PC-9 (cell line): ENCODE measurements around the gene TMEM242. TPM values are rescaled to one million over a fixed set of nuclear protein-coding genes. Genes with fewer than 3 reads are reported as not detected.

Source experiments
- BruUV-seq: library from RNA; stranded (reverse); fragments of 400-500 nt; replicated peaks from 2 replicates; lab custom pipeline; 2021; lab: Mats Ljungman, UMichigan
- CTCF ChIA-PET: fragments of 300-600 bp; sonication (Branson Sonifier 250); formaldehyde crosslinking; loops from one replicate; lab custom pipeline; 2022; ENCODE audit warnings: antibody characterized with exemption; lab: Charles Lee
- POLR2A ChIA-PET: fragments of 300-600 bp; sonication (Branson Sonifier 250); formaldehyde crosslinking; loops from one replicate; lab custom pipeline; 2022; ENCODE audit warnings: antibody characterized with exemption; ENCODE audit not compliant: unreplicated experiment; lab: Charles Lee
- DNase-seq, 2 experiments: peaks; one replicate each; pipeline versions ENCODE4 v3.0.0 to v3.0.0-alpha.2; 2015 to 2022; ENCODE audit warnings: mixed read lengths in 1 of 2
- H2AFZ ChIP-seq: fragments of 200-600 bp; sonication (generic); 2 replicates; pipeline ENCODE4 v1.8.1; 2017; ENCODE audit warnings: antibody characterized with exemption
- H3F3A ChIP-seq: fragments of 200-600 bp; sonication (generic); 2 replicates; pipeline ENCODE4 v1.8.1; 2017; ENCODE audit warnings: antibody characterized with exemption, mild to moderate bottlenecking, low read depth; ENCODE audit not compliant: insufficient read depth
- H3K27ac ChIP-seq: fragments of 200-600 bp; sonication (generic); 2 replicates; pipeline ENCODE4 v1.6.1; 2016; ENCODE audit warnings: mixed run types
- H3K27me3 ChIP-seq: fragments of 200-600 bp; sonication (generic); 2 replicates; pipeline ENCODE4 v1.6.1; 2016; ENCODE audit warnings: low read depth, mixed run types; ENCODE audit not compliant: insufficient read depth
- H3K36me3 ChIP-seq: fragments of 200-600 bp; sonication (generic); 2 replicates; pipeline ENCODE4 v1.6.1; 2016; ENCODE audit warnings: low read depth, mixed run types
- H3K4me1 ChIP-seq: fragments of 200-600 bp; sonication (generic); replicated peaks from 2 replicates; pipeline ENCODE4 v1.6.1; 2016; ENCODE audit warnings: mixed run types; ENCODE audit not compliant: insufficient read depth
- H3K4me2 ChIP-seq: fragments of 200-600 bp; sonication (generic); 2 replicates; pipeline ENCODE4 v1.6.1; 2017; ENCODE audit warnings: mixed run types
- H3K4me3 ChIP-seq: fragments of 200-600 bp; sonication (generic); 2 replicates; pipeline ENCODE4 v1.6.1; 2016; ENCODE audit warnings: mixed run types
- H3K79me2 ChIP-seq: fragments of 200-600 bp; sonication (generic); 2 replicates; pipeline ENCODE4 v1.6.1; 2017; ENCODE audit warnings: low read depth, mixed run types
- H3K9me2 ChIP-seq: fragments of 200-600 bp; sonication (generic); 2 replicates; pipeline ENCODE4 v1.8.1; 2017; ENCODE audit warnings: mild to moderate bottlenecking; ENCODE audit not compliant: insufficient read depth
- H3K9me3 ChIP-seq: fragments of 200-600 bp; sonication (generic); 2 replicates; pipeline ENCODE4 v1.8.1; 2016; ENCODE audit warnings: low read depth; ENCODE audit not compliant: insufficient read depth
- H4K20me1 ChIP-seq: fragments of 200-600 bp; sonication (generic); 2 replicates; pipeline ENCODE4 v1.8.1; 2017; ENCODE audit not compliant: insufficient read depth
- CTCF ChIP-seq: fragments of 200-600 bp; sonication (generic); conservative IDR thresholded peaks from 2 replicates; pipeline ENCODE4 v1.6.1; 2017; ENCODE audit warnings: mixed run types, antibody characterized with exemption, mild to moderate bottlenecking, moderate library complexity
- EZH2 ChIP-seq: fragments of 200-600 bp; sonication (generic); IDR thresholded peaks from 2 replicates; pipeline ENCODE4 v1.8.0; 2017; ENCODE audit warnings: antibody characterized with exemption, low read depth
- intact Hi-C: fragments of 100-400 bp; cut with micrococcal nuclease; formaldehyde crosslinking; loops from one replicate; pipeline ENCODE4 v1.10.0; 2022; ENCODE audit not compliant: unreplicated experiment
- total RNA-seq: library from RNA; stranded (reverse); gene quantifications from 2 replicates; pipeline ENCODE4 v1.2.3, GENCODE V29; 2021

The TMEM242 gene
- total RNA-seq, 1 experiment from 2014 or later: 8.1 TPM

DNA sequence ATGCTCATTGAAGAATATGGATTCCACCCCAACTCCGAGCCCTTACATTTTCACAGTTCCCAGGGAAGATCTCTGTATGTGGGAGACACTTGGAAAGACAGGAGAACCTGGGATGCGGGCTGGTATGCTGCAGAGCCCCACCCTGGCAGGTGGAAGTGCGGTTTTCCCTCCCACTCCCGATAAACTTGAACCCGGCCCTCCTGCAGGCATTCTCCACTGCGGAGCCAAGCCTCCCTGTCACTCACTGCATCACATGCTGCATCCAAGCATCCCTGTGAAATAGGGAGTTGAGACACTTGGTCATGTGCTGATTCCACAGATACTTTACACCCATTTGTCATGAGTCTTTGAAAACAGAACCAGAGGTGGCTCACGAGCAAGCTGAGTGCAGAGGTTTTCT lies 35.4 kb downstream of the TMEM242 start:
- TF ChIP-seq CTCF: no peak
- TF ChIP-seq EZH2: no peak
- Histone ChIP-seq H3F3A (no peaks in the 10 kb centered on the region), H3K27ac (no peak overlapping the region), H3K9me3 (no peaks in the 10 kb centered on the region), H3K79me2 (no peaks in the 10 kb centered on the region), H3K36me3 (0 out of 2 replicates have a peak, but pooled peaks cover 3% of the 10 kb centered on the region), H3K9me2 (no peaks in the 10 kb centered on the region), H3K4me2 (no peak overlapping the region), H3K27me3 (no peaks in the 10 kb centered on the region), H3K4me1 (no peaks in the 10 kb centered on the region), H3K4me3 (no peak overlapping the region), H2AFZ (no peak overlapping the region), H4K20me1 (no peaks in the 10 kb centered on the region)
- ChIA-PET POLR2A (no interaction called here), CTCF (no interaction called here)
- DNase-seq: no peak
- intact Hi-C loops: no loop called here
- BruUV-seq: no TSS peak

- CTCF ChIA-PET: no interaction called here
- H4K20me1 ChIP-seq: no peaks in the 10 kb centered on the region
- no TSS peak for BruUV-seq
- no peaks in the 10 kb centered on the region for H3K36me3 ChIP-seq
- H3F3A ChIP-seq: no peaks in the 10 kb centered on the region
- H3K4me2 ChIP-seq: no peak overlapping the region
- H3K79me2 ChIP-seq: no peaks in the 10 kb centered on the region
- H3K9me3 ChIP-seq: no peaks in the 10 kb centered on the region
- no peak for TF ChIP-seq EZH2
- no peak for TF ChIP-seq CTCF
- no peaks in the 10 kb centered on the region for H3K27me3 ChIP-seq
- no peak overlapping the region for H2AFZ ChIP-seq
- intact Hi-C loops: no loop called here
- H3K9me2 ChIP-seq: no peaks in the 10 kb centered on the region
- H3K4me1 ChIP-seq: no peaks in the 10 kb centered on the region
- H3K4me3 ChIP-seq: no peak overlapping the region
- H3K27ac ChIP-seq: no peak overlapping the region
- POLR2A ChIA-PET: no interaction called here
- no peak for DNase-seq
Measured at GRCh38 chr6:157287247-157287850, 36.0 kb downstream of the TMEM242 start.

DNA sequence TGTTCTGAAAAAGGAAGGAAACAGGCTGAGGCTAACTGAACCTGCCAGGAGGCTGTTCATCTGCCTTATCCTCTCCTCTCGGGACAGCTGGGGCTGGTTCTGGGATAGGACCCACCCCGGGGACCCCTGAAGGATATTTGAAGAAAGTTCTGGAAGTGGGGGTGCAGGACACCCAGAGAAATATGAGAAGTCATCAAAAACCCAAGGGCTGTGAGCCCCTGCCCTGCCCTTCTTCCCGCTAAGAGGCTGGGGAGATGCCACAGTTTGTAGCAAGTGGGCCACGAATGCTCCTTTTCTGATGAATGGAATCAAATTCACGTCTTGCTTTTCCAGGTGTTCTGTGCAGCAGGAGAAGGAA lies 37.9 kb downstream of the TMEM242 start:
- Histone ChIP-seq H3K27me3 (no peaks in the 10 kb centered on the region), H3K36me3 (no peaks in the 10 kb centered on the region), H3F3A (no peaks in the 10 kb centered on the region), H3K4me1 (no peaks in the 10 kb centered on the region), H3K27ac (no peak overlapping the region), H3K9me3 (no peaks in the 10 kb centered on the region), H3K79me2 (no peaks in the 10 kb centered on the region), H4K20me1 (no peaks in the 10 kb centered on the region), H2AFZ (no peak overlapping the region), H3K4me3 (no peak overlapping the region), H3K4me2 (no peak overlapping the region), H3K9me2 (no peaks in the 10 kb centered on the region)
- no TSS peak for BruUV-seq
- ChIA-PET CTCF (no interaction called here), POLR2A (no interaction called here)
- intact Hi-C loops: no loop called here
- DNase-seq: no peak
- no peak for TF ChIP-seq CTCF
- TF ChIP-seq EZH2: no peak
